HG02852 (cell line): ENCODE data around the gene CLASP2.
"Not testable (repeated sequence)": the region's sequence is repeated elsewhere in the genome, so short reads cannot be mapped to it uniquely, and the experiment has no call there.

Source experiments
- ATAC-seq: cut with Tn5 transposase; IDR thresholded peaks from one replicate; pipeline ENCODE4 v1.9.1; 2021; ENCODE audit warnings: mild to moderate bottlenecking, moderate library complexity; ENCODE audit not compliant: unreplicated experiment

CLASP2 gene

GRCh38 chr3:33459577-33459976, 258.5 kb downstream of the CLASP2 start:
- not testable (repeated sequence) for ATAC-seq

GRCh38 chr3:33458446-33458845, 259.6 kb downstream of the CLASP2 start:
- ATAC-seq: no peak

GRCh38 chr3:33456756-33457155, 261.3 kb downstream of the CLASP2 start:
- no peak for ATAC-seq

GRCh38 chr3:33453331-33453761, 264.7 kb downstream of the CLASP2 start:
- ATAC-seq: no peak

GRCh38 chr3:33451994-33452393, 266.1 kb downstream of the CLASP2 start:
- ATAC-seq: not testable (repeated sequence)

- no peak for ATAC-seq
These were observed 270.1 kb downstream of the CLASP2 start for GRCh38 chr3:33447958-33448357.

- ATAC-seq: not testable (repeated sequence)
These were observed 270.8 kb downstream of the CLASP2 start for GRCh38 chr3:33447256-33447625.
